Glomerular endothelial cell (primary cell): ENCODE measurements around the gene BPIFA1. TPM values are rescaled to one million over a fixed set of nuclear protein-coding genes. Genes with fewer than 3 reads are reported as not detected.

Experiments
- DNase-seq: peaks from one replicate; pipeline ENCODE4 v3.0.0-alpha.2; 2011; ENCODE audit warnings: low read depth, low spot score; ENCODE audit errors: extremely low read depth
- total RNA-seq: library from RNA; depleted of rRNA; stranded (reverse); fragments of >200 nt; gene quantifications from 2 replicates; pipeline ENCODE4 v1.2.3, GENCODE V29; 2015

BPIFA1 gene
- total RNA-seq, 1 donor from 2014 or later, result not detected

DNA sequence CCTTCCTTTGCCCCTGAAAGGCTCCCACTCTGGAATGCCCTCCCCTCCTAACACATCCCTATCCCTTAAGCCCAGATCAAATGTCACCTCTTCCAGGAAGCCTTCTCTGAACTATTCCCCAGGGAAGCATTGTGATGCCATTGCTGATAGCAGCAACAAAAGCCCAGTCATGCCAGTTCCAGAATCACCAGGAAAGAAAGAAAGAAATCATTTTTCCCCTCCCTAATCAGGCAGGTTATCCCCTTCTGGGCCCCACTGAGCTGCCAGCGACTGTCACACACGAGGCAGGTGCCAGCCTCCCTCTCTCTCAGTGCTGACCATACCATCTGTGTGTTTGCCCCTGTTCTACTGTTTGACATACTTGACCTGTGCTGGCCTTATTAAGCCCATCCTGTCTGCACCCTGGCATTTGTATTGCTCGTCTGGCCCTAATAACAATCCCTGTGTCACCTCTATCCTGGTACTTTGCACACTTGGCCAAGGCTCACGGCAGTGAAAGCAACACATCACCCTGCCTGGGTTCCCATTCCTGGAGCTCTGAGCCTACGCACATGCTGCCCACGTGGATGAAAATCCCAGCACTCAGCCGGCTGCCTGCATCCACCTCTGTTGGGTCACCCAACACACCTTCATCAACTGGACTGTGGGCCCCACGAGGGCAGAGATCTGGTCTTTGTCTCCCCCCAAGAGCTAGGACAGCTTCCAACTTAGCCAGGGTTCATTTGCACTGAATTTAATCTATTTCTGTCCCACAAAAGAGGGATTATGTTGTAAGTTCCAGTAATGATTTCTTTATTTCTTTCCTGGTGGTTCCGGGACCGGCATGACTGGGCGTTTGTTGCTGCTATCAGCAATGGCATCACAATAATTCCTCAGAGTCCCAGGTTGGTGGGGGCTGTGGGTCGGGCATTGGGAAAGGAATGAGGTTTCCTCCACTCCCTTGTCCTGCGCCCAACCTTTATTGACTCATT is 42.0 kb downstream of the BPIFA1 start:
- no peak for DNase-seq

DNA sequence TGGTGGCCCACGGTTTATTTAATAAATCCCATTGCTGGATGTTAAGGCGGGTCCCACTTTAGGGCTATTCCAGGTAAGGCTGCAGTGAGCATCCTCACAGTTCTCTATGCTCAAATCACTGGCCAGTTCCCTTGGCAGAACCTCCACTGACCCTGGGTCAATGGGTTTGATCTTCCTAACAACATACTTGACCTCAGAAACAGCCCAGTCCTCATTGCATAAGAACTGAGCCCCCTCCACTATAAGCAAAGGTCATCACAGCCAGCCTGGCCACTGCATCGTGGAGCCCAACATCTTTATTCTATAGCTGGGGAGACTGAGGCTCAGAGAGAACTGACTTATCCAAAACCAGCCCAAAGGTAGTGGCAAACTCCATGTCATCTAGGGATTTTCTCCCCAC is 42.9 kb downstream of the BPIFA1 start:
- DNase-seq, result no peak

DNA sequence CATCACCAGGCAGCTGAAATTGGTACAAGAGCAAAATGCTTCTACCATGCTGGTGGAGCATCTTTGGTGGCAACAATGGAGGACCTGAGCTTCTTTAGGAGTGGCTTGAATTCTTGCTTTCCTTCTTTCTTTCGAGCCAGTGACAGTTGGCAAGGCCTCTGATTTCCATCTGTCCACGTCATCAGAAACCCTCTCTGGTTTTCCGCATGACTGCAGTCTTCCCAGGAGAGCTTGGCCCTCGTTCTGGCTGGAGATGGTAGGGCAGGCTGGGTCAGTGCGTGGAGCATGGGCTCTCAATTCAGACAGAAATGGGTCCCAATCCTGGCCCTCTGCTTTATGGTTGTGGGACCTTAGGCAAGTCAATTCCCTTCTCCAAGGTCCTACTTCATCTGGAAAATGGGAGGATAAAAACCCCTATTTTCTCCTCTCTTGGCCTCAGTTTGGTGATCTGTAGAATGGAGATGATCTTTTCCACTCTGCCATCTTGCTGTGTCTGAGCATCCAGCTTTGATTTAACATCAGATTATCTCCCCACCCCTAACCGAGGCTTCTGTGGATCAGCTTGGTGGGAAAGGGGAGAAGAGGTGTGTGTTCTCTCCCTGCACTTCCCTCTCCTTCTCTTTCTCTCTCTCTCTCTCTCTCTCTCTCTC is 43.6 kb downstream of the BPIFA1 start:
- no peak for DNase-seq

DNA sequence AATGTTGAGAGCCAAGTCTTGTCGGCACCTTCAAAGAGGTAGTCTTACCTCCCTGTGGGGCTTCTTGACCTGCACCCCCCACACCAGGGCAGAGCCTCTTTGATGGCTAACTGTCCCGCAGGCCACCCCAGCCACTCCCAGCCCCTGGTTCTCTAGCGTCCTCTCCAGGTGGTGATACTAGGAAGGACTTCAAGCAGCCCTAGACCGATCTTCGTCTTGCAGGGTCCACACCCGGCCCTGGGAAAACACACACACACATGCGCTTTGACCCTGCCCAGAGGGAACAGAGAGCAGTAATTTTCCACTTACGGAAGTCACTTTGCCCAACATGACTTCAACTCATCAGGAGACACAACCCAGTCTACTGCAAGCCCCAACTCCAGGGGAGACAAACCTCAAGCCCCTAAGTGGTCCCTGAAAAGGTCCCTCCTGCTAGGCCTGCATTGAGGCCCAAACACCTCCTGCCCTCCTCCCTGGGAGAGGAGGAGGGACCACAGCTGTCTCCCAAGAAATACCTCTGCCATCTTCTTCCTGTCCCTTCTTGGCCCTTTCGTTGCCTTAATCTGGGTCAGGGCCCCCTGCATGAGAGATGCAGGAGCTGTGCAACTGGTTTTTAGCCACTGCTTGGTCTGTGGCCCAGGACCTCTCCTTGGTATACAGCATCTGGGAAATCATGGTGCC is 44.3 kb downstream of the BPIFA1 start:
- DNase-seq, result no peak

DNA sequence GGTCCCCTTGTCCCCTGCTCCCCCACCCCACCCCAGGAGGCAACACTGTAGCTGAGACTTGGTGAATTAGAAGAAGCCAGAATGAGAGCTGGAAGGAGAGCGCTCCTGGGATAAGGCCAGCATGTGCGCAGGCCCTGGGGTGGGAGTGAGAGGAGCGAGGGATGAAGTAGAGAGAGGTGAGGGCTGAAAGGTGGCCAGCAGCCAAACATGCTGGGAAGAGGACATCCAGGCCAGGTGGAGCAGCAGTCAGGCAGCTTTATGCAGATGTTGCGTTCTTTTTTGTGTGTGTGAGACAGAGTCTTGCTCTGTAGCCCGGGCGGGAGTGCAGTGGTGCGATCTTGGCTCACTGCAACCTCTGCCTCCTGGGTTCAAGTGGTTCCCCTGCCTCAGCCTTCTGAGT is 45.0 kb downstream of the BPIFA1 start:
- no peak for DNase-seq

DNA sequence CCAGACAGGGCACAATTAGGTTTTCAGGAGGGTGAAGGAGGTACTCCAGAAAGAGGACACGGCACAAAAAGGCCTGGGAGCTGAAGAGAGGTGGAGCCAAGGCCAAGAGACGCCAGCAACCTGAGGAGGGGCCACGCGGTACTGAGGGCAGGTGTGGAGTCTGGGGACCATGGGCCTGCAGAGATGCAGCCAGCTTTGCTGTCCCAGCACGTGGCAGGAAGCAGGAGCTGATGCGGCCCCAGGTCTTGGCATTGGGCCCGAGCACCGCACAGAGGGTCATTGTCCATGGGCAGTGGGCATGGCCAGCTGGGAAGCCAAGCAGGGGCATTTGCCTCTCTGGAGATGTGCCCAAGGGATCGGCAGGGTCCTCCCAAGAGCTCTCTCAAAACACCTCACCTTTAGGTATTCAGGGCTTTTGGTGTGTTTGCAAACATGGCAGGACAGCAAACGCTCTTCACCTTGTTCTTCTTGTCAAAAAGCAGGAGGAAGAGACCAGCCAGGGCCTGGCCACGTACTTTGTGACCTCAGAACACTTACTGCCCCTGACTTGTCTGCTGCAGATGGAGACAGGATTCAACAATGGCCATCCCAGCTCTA is 45.9 kb downstream of the BPIFA1 start:
- no peak for DNase-seq

DNA sequence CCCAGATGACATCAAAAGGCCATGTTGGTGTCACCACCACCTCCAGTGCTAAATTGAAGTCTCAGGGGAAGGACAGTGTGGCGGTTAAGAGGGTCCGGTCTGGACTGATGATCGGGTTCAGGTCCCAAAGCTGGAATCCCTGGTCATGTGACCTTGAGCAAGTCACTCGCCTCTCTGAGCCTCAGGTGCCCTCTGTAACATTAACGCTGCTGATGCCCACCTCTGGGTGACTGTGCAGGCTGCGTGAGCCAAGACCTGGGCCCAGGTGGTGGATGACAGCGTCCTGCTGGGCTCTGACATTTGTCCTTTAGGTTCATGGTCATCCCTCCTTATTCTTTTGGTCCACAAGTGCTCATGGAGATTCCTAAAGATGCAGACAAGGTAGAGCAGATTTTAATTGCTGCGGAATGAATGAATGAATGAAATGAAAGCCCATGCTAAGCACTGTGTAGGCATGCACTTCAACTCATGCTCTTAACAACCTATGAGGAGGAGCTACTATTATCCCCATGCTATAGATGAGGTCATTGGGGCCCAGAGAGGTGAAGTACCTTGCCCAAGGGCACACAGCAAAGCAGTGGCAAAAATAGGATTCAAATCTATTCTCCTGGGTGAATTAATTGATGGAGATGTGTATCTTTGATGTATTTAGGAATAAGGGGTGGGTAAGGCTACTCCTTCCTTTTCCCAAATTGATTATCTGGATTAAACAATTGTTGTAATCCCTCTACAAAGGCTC is 46.6 kb downstream of the BPIFA1 start:
- no peak for DNase-seq

DNA sequence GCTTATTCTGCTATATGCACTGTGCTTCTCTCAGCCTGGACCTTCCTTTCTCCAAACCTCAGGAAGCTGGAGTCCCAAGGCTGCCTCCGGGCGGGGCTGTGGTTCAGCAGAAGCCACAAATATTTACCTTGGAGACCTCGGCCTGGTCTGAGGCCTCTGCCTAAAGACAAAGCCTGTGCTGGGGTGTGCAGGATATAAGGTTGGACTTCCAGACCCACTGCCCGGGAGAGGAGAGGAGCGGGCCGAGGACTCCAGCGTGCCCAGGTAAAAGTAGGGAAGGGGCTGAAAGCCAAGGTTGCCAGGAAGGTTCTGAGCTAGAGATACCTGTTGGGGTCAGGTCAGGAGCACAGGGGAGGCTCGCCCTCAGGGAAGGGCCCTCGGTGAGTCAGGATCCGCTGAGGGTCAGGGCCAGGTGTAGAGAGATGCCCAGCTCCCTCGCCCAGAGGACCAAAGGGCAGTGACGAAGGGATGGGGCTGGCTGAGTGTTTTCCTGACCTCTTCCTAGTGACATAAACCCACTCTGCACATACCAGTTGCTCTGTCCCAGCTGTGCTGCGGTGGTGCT is 47.3 kb downstream of the BPIFA1 start, which contains the start of gene BPIFB1:
BPIFB1 (plus strand) TSS at position 224 of the 565 bp plus-strand sequence. CDS start 2,860 bp downstream, outside the sequence.
- DNase-seq, result no peak

DNA sequence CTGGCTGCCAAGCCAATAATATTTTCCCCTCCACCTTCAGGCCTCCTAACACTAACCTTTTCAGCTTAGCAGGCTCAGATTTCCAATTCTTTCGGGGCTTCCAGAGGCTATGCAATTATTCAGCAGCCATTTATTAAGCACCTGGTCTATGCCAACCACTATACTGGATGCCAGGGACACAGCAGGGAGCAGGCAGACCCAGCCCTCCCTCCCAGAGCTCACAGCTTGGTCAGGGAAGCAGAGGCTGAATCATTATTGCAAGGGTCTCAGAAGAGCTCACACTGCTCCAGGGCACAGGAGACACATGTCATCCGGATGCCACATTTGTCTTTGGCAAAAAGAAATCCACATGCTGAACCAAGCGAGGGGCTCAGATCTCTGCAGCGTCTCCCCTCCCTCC is 48.5 kb downstream of the BPIFA1 start:
- DNase-seq, result no peak

DNA sequence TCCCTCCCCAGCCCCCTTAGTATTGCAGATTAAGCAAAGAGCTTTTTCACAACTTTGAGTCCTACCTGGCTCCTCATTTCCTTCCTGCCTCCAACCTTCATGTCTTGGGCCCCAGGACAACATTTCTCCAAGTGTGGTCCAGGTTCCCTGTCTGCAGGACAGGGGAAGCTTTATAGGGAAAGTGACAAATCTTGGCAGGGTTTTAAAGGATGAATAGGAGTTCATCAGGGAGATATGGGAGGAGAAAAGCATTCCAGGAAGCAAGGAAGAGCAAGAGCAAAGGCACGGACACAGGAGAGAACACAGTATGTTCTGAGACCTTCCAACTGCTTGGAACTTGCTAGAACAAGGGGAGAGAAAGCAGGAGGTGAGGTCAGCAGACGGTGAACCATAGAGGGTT is 49.1 kb downstream of the BPIFA1 start:
- DNase-seq, result no peak

DNA sequence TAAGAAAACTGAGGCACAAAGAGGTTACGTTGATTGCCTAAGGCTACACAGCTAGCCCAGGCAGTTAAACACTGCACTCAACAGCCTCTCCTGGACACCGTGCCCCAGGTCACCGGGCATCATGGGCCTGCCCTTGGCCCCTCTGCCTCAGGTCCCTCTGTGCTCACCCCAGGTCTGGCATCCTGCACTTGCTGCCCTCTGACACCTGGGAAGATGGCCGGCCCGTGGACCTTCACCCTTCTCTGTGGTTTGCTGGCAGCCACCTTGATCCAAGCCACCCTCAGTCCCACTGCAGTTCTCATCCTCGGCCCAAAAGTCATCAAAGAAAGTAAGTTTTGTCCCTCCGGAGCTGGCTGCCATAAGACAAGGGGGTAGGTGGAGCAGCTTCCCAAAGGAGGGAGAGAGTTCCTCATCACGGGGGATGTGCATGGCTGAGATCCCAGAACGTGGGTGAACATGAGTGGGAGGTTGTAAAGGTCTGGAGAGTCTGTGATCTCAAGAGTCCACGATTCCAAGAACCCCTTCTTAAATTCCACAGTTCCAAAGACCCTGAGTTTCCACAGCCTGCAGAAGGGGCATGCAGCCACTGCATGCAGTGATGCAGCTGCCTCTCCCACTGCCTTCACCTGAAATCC is 50.2 kb downstream of the BPIFA1 start:
- no peak for DNase-seq

DNA sequence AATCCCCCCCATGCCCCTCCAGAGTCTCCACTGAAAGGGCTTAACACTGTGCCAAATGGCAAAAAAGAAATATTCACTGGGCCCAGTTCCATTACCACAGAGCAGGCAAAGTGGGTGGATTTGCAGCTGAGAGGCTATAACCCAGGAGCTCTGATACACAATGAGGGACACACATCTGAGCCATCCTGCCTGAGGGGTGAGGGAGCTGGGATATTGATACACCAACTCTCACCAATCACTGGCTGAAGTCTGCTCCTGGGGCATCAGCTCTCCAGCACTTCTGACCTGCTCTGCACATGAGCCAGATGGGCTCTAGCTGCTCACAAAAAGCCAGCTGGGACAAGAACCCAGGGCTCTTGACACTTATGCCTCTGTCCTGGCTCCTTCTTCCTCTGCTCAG is 52.1 kb downstream of the BPIFA1 start:
- no peak for DNase-seq

DNA sequence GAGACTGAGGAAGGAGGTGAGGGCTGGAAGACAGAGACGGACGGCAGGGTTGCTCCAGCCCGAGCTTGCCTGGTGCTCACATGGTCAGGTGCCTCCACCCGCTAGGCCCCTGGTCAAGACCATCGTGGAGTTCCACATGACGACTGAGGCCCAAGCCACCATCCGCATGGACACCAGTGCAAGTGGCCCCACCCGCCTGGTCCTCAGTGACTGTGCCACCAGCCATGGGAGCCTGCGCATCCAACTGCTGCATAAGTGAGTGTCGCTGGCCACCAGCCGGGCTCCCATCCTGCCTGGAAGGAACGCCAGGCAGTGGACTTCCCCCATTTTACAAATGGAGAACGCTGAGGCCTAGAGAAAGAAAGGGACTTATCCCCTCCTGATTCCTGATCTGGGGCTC is 55.1 kb downstream of the BPIFA1 start:
- no peak for DNase-seq

DNA sequence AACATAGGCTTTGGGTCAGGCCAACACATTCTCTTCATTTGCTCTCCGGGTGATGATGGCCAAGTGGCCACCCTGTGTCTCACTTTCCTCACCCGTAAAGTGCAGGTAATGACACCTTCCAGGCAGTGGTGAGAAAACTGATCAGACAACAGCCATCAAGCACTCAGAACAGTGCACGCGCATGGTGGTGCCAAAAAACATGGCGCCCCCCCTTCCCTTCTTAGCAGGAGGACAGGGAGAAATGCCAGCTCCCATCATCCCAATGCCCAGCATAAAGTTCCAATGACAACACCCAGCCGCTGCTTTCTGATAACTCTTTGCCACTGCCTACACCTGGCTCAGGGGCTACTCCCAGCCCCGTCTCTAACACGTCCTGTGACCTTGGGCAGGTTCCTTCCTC is 55.6 kb downstream of the BPIFA1 start:
- DNase-seq, result no peak

DNA sequence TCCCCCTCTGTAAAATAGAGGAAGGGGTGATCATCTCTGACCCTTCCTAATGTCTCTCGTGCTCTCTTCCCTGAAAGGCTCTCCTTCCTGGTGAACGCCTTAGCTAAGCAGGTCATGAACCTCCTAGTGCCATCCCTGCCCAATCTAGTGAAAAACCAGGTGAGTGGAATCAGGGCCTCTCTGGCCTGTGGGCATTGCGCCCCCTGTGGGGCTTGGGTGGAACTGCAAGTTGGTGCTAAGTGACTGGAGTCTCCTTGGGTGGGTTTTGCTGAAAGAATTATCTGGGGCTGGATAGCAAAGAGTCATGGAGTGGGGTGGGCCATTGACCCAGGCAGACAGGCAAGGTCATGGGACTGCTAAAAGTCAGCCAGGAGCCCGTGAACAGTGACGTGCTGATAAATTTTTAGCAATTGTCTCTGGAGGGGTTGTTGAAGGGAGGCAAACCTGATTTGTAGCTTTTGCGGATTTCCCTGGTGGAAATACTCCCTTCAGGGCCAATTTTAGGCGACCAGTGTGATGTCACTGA is 56.1 kb downstream of the BPIFA1 start:
- DNase-seq, result no peak
